Measurements from ENCODE around the gene ZSWIM5. TPM values are rescaled to one million over a fixed set of nuclear protein-coding genes. Genes with fewer than 3 reads are reported as not detected.

The ZSWIM5 gene
- total RNA-seq, 1 donor from 2014 or later: 0.79 TPM

- H3K4me3 ChIP-seq (ENCODE audit: insufficient read depth, low read depth, low read length): no peak overlapping the region
- H2AFZ ChIP-seq (ENCODE audit: low read depth, low read length): no peak overlapping the region
- no peak for FAIRE-seq
- H3K27ac ChIP-seq (ENCODE audit: low read depth, low read length): no peak overlapping the region
- no peaks in the 10 kb centered on the region for H4K20me1 ChIP-seq (ENCODE audit: insufficient read depth, low read length)
- no peak overlapping the region for H3K9ac ChIP-seq (ENCODE audit: low read length)
- Mint-ChIP-seq H3K27me3 (ENCODE audit: low read depth, unreplicated experiment) (no peaks in the 10 kb centered on the region), H3K36me3 (ENCODE audit: low read depth, unreplicated experiment) (no peaks in the 10 kb centered on the region), H3K27ac (ENCODE audit: unreplicated experiment) (no peak overlapping the region), H3K4me1 (ENCODE audit: low read depth, unreplicated experiment) (peaks cover 3% of the 10 kb centered on the region), H3K4me3 (ENCODE audit: unreplicated experiment) (no peak overlapping the region), H3K9me3 (ENCODE audit: unreplicated experiment) (no peaks in the 10 kb centered on the region)
- TF ChIP-seq EZH2 (IDR thresholded peaks at IDR 0.05; ENCODE audit: insufficient read depth, low read length): no peak
- no peak for TF ChIP-seq CTCF (IDR thresholded peaks at IDR 0.05; ENCODE audit: insufficient read depth, low read depth, low read length)
- H3K4me2 ChIP-seq (ENCODE audit: low read length): no peak overlapping the region
- H3K4me1 ChIP-seq (ENCODE audit: insufficient read depth, low read length): no peaks in the 10 kb centered on the region
- no peaks in the 10 kb centered on the region for H3K27me3 ChIP-seq (ENCODE audit: insufficient read depth, low read length)
- H3K36me3 ChIP-seq (ENCODE audit: insufficient read depth, low read length): no peaks in the 10 kb centered on the region
- no peak for DNase-seq (ENCODE audit: low read depth)
- H3K79me2 ChIP-seq (ENCODE audit: insufficient read depth, low read length): no peaks in the 10 kb centered on the region
- H3K9me3 ChIP-seq (ENCODE audit: insufficient read depth, low read depth, low read length): no peaks in the 10 kb centered on the region
These were observed 166.1 kb downstream of the ZSWIM5 start for GRCh38 chr1:45040297-45040696.

- Histone ChIP-seq H3K36me3 (ENCODE audit: insufficient read depth, low read length) (no peaks in the 10 kb centered on the region), H3K79me2 (ENCODE audit: insufficient read depth, low read length) (no peaks in the 10 kb centered on the region), H3K9me3 (ENCODE audit: insufficient read depth, low read depth, low read length) (no peaks in the 10 kb centered on the region), H3K27me3 (ENCODE audit: insufficient read depth, low read length) (no peaks in the 10 kb centered on the region), H3K27ac (ENCODE audit: low read depth, low read length) (no peak overlapping the region), H3K4me1 (ENCODE audit: insufficient read depth, low read length) (no peaks in the 10 kb centered on the region), H4K20me1 (ENCODE audit: insufficient read depth, low read length) (no peaks in the 10 kb centered on the region), H2AFZ (ENCODE audit: low read depth, low read length) (no peak overlapping the region), H3K4me2 (ENCODE audit: low read length) (no peak overlapping the region), H3K4me3 (ENCODE audit: insufficient read depth, low read depth, low read length) (no peak overlapping the region), H3K9ac (ENCODE audit: low read length) (no peak overlapping the region)
- Mint-ChIP-seq H3K4me3 (ENCODE audit: unreplicated experiment) (no peak overlapping the region), H3K27ac (ENCODE audit: unreplicated experiment) (no peak overlapping the region), H3K9me3 (ENCODE audit: unreplicated experiment) (no peaks in the 10 kb centered on the region), H3K27me3 (ENCODE audit: low read depth, unreplicated experiment) (no peaks in the 10 kb centered on the region), H3K36me3 (ENCODE audit: low read depth, unreplicated experiment) (no peaks in the 10 kb centered on the region), H3K4me1 (ENCODE audit: low read depth, unreplicated experiment) (peaks cover 3% of the 10 kb centered on the region)
- TF ChIP-seq CTCF (IDR thresholded peaks at IDR 0.05; ENCODE audit: insufficient read depth, low read depth, low read length) (no peak), EZH2 (IDR thresholded peaks at IDR 0.05; ENCODE audit: insufficient read depth, low read length) (no peak)
- DNase-seq (ENCODE audit: low read depth): no peak
- no peak for FAIRE-seq
These were observed 167.6 kb downstream of the ZSWIM5 start for GRCh38 chr1:45038661-45039364.

- Histone ChIP-seq H3K27ac (ENCODE audit: low read depth, low read length) (no peak overlapping the region), H3K4me3 (ENCODE audit: insufficient read depth, low read depth, low read length) (no peak overlapping the region), H3K9me3 (ENCODE audit: insufficient read depth, low read depth, low read length) (no peaks in the 10 kb centered on the region), H3K36me3 (ENCODE audit: insufficient read depth, low read length) (no peaks in the 10 kb centered on the region), H2AFZ (ENCODE audit: low read depth, low read length) (no peak overlapping the region), H3K79me2 (ENCODE audit: insufficient read depth, low read length) (no peaks in the 10 kb centered on the region), H3K4me1 (ENCODE audit: insufficient read depth, low read length) (no peaks in the 10 kb centered on the region), H3K27me3 (ENCODE audit: insufficient read depth, low read length) (no peaks in the 10 kb centered on the region), H4K20me1 (ENCODE audit: insufficient read depth, low read length) (no peaks in the 10 kb centered on the region), H3K9ac (ENCODE audit: low read length) (no peak overlapping the region), H3K4me2 (ENCODE audit: low read length) (no peak overlapping the region)
- FAIRE-seq: no peak
- DNase-seq (ENCODE audit: low read depth): no peak
- no peak for TF ChIP-seq EZH2 (IDR thresholded peaks at IDR 0.05; ENCODE audit: insufficient read depth, low read length)
- TF ChIP-seq CTCF (IDR thresholded peaks at IDR 0.05; ENCODE audit: insufficient read depth, low read depth, low read length): no peak
- H3K4me3 Mint-ChIP-seq (ENCODE audit: unreplicated experiment): no peak overlapping the region
- H3K27ac Mint-ChIP-seq (ENCODE audit: unreplicated experiment): no peak overlapping the region
- peaks cover 3% of the 10 kb centered on the region for H3K4me1 Mint-ChIP-seq (ENCODE audit: low read depth, unreplicated experiment)
- H3K36me3 Mint-ChIP-seq (ENCODE audit: low read depth, unreplicated experiment): no peaks in the 10 kb centered on the region
- H3K27me3 Mint-ChIP-seq (ENCODE audit: low read depth, unreplicated experiment): no peaks in the 10 kb centered on the region
- no peaks in the 10 kb centered on the region for H3K9me3 Mint-ChIP-seq (ENCODE audit: unreplicated experiment)
These were observed 168.2 kb downstream of the ZSWIM5 start for GRCh38 chr1:45038240-45038639.

All from astrocyte (in vitro differentiated cells and primary cell).